Spleen (tissue), 7 donors: Measurements from ENCODE around the gene ETV6.

Experiments used
- POLR2A ChIP-seq, 3 donors: fragments of 450-650 bp; IDR thresholded peaks; one replicate each; pipeline ENCODE4 v1.5.1; 2017; ENCODE audit warnings: antibody characterized with exemption in 3 of 3, mild to moderate bottlenecking in 1 of 3
- TF ChIP-seq, protein P1 (sequence below), 11 experiments: fragments of 200-600 bp in 7 of 11; fragments of 450-650 bp in 4 of 11; sonication (generic) in 4 of 11; IDR thresholded peaks in 8 of 11; conservative IDR thresholded peaks in 3 of 11; 1 replicate in 7 of 11; 2 replicates in 4 of 11; pipeline versions ENCODE4 v1.4.0 to v1.8.0; 2016 to 2021; ENCODE audit warnings: antibody characterized with exemption in 11 of 11, inconsistent platforms in 4 of 11, mild to moderate bottlenecking in 1 of 11
- donor health status: DM: no; HTN: no; CAD: no; lungs with moderate emphysema.
- donor health status: DM: no; HTN: no; CAD: no.
- donor health status: DM: no; HTN: no; CAD: no.

DNA sequence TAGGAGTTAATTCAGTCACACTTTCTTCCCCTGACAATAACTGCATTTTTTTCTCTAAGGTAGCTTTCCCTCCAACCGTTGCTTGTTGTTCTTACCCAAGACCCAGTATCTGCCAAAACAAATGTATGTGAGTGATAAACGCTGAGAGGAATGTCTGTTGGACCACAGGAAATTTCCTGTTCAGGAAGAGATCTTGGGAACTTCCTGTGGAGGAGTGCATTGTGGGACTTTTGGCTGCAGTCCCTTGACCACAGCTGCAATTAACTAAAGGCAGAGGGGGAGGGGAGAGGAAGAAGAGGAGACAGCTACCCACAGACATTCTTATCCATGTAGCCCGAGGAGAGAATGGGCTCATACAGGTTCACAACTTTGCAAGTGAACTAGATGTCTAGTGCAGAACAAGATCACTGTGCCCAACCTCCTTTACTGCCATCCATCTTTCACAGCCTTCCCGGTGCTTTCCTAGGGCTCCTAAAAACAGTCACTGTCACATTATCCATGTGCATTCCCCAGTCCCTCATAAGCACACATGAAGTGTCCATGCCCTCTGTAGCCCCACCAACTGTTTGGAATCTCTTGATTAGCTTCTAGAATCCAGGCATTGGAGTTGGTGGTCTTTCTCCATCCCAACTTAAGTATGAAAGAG is 149.5 kb downstream of the ETV6 start:
- TF ChIP-seq, protein P1, sequence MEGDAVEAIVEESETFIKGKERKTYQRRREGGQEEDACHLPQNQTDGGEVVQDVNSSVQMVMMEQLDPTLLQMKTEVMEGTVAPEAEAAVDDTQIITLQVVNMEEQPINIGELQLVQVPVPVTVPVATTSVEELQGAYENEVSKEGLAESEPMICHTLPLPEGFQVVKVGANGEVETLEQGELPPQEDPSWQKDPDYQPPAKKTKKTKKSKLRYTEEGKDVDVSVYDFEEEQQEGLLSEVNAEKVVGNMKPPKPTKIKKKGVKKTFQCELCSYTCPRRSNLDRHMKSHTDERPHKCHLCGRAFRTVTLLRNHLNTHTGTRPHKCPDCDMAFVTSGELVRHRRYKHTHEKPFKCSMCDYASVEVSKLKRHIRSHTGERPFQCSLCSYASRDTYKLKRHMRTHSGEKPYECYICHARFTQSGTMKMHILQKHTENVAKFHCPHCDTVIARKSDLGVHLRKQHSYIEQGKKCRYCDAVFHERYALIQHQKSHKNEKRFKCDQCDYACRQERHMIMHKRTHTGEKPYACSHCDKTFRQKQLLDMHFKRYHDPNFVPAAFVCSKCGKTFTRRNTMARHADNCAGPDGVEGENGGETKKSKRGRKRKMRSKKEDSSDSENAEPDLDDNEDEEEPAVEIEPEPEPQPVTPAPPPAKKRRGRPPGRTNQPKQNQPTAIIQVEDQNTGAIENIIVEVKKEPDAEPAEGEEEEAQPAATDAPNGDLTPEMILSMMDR (IDR thresholded peaks at IDR 0.05 in 8 of 11, conservative IDR thresholded peaks at IDR 0.05 in 3 of 11) = no peak
- TF ChIP-seq POLR2A (IDR thresholded peaks at IDR 0.05) = no peak
